NCI-H2107 (cell line): ENCODE results near the gene VCX3A.
"Not testable (repeated sequence)": the region's sequence is repeated elsewhere in the genome, so short reads cannot be mapped to it uniquely, and the experiment has no call there.

ENCODE experiments used
- DNase-seq: peaks from one replicate; lab custom pipeline; 2025; lab: John Stamatoyannopoulos, UW

Gene VCX3A

DNA sequence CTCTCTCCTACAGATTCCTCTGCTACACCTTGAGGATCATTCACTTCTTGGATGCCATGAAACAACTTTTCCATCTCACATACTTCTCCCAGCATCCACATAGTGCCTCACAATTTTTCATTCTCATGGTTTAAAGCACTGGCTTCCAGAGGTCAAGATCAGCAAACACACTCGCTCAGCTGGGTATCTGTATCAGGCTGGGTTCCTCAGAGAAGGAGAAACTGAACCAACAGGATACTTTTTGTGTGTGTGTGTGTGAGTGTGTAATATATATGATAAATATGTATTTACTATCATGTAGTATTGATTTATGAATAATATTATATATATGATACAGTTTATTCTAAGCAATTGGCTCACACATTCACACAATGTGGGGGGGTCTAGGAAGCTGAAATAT, at the start of gene VCX3A:
TSS of gene VCX3A (minus strand) at position 101 of the 400 bp plus-strand sequence. CDS start 621 bp downstream, outside the sequence.
- DNase-seq: not testable (repeated sequence)

DNA sequence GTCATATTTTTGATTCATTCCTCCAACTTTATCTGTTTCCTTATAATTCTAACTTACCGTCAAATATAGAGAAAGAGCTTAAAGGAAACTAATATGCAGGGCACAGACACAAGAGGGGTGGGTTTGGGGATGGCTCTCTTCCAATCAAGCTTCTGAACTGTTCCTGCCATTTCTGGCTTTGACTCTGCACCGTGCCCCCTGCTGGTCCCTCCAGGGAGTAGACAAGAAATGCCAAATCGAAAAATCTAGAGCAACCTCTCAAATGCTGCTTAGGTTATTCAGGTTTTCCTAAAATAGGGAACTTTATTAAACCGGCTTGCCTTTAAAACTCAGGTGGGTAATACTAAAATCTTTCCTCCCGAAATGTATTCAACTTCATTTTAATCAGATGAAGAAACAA, 39.8 kb upstream of the VCX3A start:
- no peak for DNase-seq

DNA sequence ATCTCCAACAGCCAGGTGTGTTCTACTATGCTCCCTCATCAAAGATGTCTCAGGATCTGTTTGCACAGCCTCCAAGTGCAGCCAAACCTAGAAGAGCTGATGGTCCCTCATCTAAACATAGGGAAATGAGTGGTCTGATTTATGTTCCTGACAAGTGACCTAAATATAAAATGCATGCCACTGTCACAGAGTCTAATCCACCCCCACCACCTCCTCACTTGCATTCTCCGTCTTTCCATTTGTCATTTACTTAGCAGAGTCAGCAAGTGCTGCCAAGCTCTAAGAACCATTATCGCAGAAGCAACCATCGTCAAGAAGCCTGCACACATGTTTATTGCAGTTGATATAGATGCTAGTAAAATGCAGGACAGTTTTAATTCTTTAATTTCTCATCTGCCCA, 33.1 kb upstream of the VCX3A start:
- no peak for DNase-seq

DNA sequence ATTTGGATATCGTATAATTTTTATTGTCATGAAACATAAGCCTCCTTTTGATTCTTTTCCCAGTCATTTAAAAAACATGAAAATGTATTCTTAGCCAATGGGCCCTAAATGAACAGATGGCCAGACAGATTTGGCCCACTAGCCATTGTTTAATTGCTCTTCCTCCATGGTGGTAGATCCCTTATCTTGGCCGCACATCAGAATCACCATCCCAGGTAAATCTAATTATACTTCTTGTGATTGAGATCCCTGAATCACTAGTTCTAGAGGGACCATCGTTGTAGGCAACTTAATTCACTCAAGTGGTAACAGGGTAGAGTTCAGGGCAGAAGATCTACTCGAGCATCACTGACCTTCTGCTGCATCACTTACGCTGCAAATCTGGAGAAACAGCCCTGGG, 24.1 kb upstream of the VCX3A start:
- DNase-seq: no peak

DNA sequence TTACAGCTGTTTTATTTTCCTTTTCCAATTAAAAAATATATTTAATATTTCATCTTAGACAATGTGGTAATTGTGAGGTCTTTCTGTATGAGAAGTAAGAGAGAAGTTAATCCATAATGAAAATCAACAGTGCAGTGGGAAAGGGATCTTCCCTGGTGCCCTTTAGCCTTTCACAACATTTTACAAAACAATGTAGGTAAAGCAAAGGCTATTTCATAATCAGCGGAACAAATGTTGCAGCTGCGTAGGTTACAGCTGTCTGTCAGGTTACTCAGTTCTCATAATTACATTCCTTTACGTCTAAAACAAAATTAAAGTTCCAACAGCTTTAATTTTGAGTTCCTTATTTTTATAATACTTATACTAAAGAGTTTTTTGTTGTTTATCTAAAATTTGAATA, 22.8 kb upstream of the VCX3A start:
- no peak for DNase-seq

DNA sequence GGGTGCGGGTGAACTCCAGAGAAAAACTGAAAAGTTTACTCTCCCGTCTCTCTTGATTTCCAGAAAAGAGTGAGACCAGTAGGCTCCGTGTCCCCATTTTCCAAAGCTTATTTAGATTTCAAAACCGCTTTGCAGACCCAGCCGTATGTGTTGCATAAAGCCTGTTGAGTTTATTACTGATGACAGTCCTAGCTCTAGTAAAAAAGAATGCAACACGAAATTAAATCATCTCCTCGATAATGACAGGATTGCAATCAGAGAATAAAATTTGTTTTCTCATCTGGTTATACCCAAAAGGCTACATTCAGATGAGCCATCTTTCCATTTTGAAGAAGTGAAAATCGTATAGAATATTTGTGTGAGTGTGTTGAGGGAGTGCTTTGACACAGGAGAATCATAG, 16.1 kb upstream of the VCX3A start:
- no peak for DNase-seq

DNA sequence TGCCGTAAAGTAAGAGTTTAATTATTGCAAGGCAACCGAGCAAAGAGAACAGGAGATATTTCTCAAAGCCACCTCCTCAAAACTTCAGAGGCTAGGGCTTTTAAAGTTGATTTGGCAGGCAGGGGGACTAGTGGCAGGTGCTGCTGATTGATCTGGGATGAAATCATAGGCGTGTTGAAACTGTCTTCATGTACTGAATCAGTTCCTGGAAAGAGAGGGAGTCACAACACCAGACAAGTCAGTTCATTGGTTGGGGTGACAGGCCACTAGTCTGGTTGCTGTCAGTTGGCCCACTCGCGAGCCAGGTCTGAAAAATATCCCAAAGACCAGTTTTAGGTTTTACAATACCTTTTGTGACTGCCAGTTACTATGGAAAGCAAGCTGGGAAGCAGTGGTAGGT, 10.8 kb upstream of the VCX3A start:
- DNase-seq: no peak

DNA sequence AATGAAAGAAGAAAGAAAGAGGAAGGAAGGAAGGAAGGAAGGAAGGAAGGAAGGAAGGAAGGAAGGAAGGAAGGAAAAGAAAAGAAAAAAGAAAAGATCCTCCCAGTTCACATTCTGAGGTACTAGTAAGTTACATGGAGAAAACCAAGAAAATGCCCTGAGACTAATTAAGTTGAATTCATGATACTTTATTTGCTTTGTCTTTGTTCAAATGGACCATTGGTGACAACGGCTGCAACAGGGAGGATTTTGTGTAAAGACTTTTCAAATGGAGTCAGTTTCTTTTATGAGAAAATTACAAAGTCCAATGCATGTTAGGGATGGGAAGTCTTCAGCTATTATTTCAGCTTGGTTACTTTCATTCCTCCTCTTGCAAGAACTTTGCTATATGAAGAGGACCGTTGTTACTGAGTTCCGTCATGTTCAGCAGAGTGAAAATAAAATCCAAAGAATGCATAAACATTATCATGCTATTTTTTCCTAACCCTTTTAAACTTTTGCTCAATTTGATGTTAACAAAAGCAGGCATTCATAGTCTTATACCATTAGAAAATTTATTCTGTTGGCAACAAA, 8.3 kb downstream of the VCX3A start:
- DNase-seq: no peak

DNA sequence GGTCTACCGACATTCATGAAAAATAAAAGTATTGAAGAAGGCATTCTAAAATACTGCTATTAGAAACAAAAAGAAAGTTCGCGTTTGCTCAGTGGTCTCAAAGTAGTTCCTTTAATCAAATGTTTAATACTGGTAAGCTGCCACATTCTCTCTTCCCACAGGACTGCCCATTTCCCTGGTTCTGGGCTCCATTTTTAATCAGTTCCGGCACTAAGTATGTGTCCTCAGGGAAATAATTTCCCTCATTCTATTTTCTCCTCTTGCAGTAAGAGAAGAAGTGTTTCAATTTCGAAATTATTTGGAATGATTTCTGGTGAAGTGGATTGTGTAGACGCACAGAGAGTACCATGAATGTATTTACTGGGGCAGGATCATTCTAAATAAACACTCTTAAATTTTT, 17.5 kb downstream of the VCX3A start:
- no peak for DNase-seq

DNA sequence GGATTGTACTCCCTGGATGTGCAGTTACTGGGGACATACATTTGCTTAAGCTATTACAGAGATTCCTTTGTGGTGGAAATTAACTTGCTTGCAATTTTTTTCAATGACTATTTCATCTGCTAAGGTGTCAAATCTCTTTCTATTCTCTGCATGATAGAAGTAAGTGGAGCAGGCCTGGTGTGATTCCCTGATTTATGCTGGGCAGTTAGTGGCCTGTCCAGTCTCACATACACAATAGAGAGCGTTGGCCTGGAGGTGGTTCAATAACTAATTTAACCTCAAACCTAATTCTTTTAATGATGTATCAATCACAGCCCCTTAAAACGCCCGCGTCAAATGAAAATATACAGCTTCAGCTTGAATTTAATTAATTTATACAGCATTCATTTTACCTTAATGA, 28.5 kb downstream of the VCX3A start:
- DNase-seq: no peak

DNA sequence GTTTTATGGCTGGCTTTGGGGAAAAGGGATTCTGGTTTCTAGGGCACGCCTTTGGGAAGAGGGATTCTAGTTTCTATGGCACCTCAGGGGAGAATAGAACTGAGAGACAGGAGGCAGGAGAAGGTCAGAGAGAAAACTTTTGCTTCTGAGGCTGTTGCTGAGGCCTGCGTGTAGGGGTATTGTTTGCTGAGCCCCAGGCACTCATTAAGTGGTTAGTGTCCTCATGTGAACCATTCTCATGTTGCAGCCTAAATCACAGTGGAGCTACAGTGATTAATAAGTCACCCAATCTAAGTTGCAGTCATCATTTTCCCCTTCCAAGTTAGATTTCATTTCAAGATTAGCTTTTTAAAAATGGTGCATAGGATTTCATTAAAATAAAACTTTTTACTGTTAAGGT, 29.0 kb downstream of the VCX3A start:
- no peak for DNase-seq

DNA sequence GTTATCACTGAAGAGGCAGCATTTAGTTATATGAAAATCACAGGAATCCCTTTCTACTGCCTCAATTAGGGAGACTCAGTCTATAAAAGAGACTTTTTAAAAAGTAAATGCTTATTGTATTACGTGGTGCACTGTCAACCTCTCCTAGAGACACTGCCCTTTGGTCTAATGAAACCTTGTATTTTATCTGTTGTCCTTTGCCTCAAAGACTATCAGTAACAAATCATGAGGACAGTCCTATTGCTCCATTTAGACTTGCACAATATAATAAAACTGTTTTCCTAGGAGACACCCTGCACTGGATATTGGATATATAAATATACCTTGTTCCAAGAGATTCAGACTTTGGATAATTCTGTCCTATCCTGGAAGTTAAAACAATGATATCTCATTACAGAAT, 34.2 kb downstream of the VCX3A start:
- no peak for DNase-seq

DNA sequence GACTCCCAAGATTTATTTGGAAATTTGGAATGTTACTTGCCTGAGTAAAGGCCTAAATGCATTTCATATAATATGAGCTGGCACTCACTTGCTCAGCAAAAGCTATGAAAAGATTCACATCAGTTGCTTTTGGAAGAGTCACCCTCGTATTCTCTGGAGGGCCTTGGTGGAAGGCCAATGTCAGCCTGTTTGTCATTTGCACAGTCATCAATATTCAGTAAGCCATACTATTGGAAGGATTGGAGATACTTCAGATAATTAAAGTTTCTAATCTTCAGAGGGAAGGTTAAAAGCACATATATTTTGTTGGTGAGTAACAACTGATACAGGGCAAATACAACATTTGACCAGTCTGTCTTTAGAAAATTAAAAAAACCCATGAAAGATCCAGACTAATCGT, 36.6 kb downstream of the VCX3A start:
- DNase-seq: no peak
